Measurements from ENCODE around the gene MAEA.

The MAEA gene

GRCh38 chr4:1312821-1313640 is 23.3 kb downstream of the MAEA start:
- ATAC-seq, result no peak
- TF ChIP-seq ARNTL (CRISPR knock-in tag; IDR thresholded peaks at IDR 0.05; ENCODE audit: borderline replicate concordance, low read depth), result no peak
- TF ChIP-seq ZNF8 (CRISPR knock-in tag; IDR thresholded peaks at IDR 0.05), result no peak

- ATAC-seq, result no peak
These were observed 25.6 kb downstream of the MAEA start for GRCh38 chr4:1315306-1315705.

DNA sequence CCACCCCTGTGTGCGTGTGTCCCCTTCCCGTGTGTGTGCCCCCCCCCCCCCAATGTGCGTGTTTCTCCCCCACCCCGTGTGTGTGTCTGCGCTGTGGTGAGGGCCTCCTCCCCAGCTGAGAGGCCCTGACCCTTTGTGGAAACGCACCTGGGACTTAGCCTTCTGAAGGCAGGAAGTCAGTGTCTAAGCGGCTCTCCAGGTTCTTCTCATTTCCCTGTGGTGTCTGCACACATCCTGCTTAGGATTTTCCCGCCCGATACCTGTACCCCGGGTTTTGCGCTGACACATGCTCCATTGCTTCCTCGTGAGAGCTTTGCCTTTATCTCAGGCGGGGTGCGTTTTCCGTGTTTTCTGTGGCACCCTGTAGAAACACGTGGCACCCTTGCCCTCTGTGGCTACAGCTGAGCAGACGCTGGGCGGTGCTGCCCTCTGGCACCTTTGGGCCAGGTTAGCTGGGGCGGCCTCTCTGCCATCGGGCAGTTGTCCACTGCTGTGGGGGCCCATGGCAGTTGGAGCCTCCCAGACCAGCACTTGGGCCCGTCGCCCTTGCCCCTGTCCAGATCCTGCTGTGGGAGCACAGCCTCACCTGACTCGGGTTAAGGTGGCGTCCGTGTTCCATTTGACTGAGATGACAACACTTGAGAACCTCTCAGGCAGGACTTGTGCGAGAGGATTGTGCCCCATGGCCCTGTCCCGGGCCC is 26.3 kb downstream of the MAEA start:
- no peak for ATAC-seq
- TF ChIP-seq ISL1 (CRISPR knock-in tag; IDR thresholded peaks at IDR 0.05), result no peak
- TF ChIP-seq, protein P1, sequence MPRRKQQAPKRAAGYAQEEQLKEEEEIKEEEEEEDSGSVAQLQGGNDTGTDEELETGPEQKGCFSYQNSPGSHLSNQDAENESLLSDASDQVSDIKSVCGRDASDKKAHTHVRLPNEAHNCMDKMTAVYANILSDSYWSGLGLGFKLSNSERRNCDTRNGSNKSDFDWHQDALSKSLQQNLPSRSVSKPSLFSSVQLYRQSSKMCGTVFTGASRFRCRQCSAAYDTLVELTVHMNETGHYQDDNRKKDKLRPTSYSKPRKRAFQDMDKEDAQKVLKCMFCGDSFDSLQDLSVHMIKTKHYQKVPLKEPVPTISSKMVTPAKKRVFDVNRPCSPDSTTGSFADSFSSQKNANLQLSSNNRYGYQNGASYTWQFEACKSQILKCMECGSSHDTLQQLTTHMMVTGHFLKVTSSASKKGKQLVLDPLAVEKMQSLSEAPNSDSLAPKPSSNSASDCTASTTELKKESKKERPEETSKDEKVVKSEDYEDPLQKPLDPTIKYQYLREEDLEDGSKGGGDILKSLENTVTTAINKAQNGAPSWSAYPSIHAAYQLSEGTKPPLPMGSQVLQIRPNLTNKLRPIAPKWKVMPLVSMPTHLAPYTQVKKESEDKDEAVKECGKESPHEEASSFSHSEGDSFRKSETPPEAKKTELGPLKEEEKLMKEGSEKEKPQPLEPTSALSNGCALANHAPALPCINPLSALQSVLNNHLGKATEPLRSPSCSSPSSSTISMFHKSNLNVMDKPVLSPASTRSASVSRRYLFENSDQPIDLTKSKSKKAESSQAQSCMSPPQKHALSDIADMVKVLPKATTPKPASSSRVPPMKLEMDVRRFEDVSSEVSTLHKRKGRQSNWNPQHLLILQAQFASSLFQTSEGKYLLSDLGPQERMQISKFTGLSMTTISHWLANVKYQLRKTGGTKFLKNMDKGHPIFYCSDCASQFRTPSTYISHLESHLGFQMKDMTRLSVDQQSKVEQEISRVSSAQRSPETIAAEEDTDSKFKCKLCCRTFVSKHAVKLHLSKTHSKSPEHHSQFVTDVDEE (CRISPR knock-in tag; IDR thresholded peaks at IDR 0.05), result no peak
- TF ChIP-seq CREB5 (CRISPR knock-in tag; IDR thresholded peaks at IDR 0.05; ENCODE audit: low read depth), result no peak
- no peak for TF ChIP-seq ZNF70 (CRISPR knock-in tag; IDR thresholded peaks at IDR 0.05)
- no peak for TF ChIP-seq PPARA (CRISPR knock-in tag; IDR thresholded peaks at IDR 0.05; ENCODE audit: borderline replicate concordance)
- no peak for TF ChIP-seq SNAI2 (CRISPR knock-in tag; IDR thresholded peaks at IDR 0.05)
- TF ChIP-seq ZNF565 (CRISPR knock-in tag; conservative IDR thresholded peaks at IDR 0.05; ENCODE audit: low read depth), result no peak
- no peak for TF ChIP-seq TOX (CRISPR knock-in tag; IDR thresholded peaks at IDR 0.05; ENCODE audit: borderline replicate concordance)
- no peak for TF ChIP-seq OSR1 (CRISPR knock-in tag; IDR thresholded peaks at IDR 0.05)
- TF ChIP-seq ZNF8 (CRISPR knock-in tag; IDR thresholded peaks at IDR 0.05), result no peak
- TF ChIP-seq ZFP3 (CRISPR knock-in tag; IDR thresholded peaks at IDR 0.05), result no peak
- no peak for TF ChIP-seq CSDC2 (CRISPR knock-in tag; IDR thresholded peaks at IDR 0.05)
- TF ChIP-seq, protein P2, sequence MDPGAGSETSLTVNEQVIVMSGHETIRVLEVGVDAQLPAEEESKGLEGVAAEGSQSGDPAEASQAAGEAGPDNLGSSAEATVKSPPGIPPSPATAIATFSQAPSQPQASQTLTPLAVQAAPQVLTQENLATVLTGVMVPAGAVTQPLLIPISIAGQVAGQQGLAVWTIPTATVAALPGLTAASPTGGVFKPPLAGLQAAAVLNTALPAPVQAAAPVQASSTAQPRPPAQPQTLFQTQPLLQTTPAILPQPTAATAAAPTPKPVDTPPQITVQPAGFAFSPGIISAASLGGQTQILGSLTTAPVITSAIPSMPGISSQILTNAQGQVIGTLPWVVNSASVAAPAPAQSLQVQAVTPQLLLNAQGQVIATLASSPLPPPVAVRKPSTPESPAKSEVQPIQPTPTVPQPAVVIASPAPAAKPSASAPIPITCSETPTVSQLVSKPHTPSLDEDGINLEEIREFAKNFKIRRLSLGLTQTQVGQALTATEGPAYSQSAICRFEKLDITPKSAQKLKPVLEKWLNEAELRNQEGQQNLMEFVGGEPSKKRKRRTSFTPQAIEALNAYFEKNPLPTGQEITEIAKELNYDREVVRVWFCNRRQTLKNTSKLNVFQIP (CRISPR knock-in tag; IDR thresholded peaks at IDR 0.05; ENCODE audit: borderline replicate concordance, low read depth), result no peak
- TF ChIP-seq, protein P3, sequence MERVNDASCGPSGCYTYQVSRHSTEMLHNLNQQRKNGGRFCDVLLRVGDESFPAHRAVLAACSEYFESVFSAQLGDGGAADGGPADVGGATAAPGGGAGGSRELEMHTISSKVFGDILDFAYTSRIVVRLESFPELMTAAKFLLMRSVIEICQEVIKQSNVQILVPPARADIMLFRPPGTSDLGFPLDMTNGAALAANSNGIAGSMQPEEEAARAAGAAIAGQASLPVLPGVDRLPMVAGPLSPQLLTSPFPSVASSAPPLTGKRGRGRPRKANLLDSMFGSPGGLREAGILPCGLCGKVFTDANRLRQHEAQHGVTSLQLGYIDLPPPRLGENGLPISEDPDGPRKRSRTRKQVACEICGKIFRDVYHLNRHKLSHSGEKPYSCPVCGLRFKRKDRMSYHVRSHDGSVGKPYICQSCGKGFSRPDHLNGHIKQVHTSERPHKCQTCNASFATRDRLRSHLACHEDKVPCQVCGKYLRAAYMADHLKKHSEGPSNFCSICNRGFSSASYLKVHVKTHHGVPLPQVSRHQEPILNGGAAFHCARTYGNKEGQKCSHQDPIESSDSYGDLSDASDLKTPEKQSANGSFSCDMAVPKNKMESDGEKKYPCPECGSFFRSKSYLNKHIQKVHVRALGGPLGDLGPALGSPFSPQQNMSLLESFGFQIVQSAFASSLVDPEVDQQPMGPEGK (CRISPR knock-in tag; IDR thresholded peaks at IDR 0.05; ENCODE audit: borderline replicate concordance), result no peak
- TF ChIP-seq BACH2 (CRISPR knock-in tag; IDR thresholded peaks at IDR 0.05; ENCODE audit: borderline replicate concordance), result no peak
- no peak for TF ChIP-seq GLIS3 (CRISPR knock-in tag; IDR thresholded peaks at IDR 0.05)
- no peak for TF ChIP-seq ZC3H10 (CRISPR knock-in tag; IDR thresholded peaks at IDR 0.05)

More at GRCh38 chr4:1315306-1315705, 25.6 kb downstream of the MAEA start:
- TF ChIP-seq GLIS3 (CRISPR knock-in tag; IDR thresholded peaks at IDR 0.05) (no peak), OSR1 (CRISPR knock-in tag; IDR thresholded peaks at IDR 0.05) (no peak), CSDC2 (CRISPR knock-in tag; IDR thresholded peaks at IDR 0.05) (no peak), SNAI2 (CRISPR knock-in tag; IDR thresholded peaks at IDR 0.05) (no peak), CREB5 (CRISPR knock-in tag; IDR thresholded peaks at IDR 0.05; ENCODE audit: low read depth) (no peak), ZNF70 (CRISPR knock-in tag; IDR thresholded peaks at IDR 0.05) (no peak), ZNF8 (CRISPR knock-in tag; IDR thresholded peaks at IDR 0.05) (no peak), CSRNP3 (CRISPR knock-in tag; IDR thresholded peaks at IDR 0.05) (no peak), ZNF565 (CRISPR knock-in tag; conservative IDR thresholded peaks at IDR 0.05; ENCODE audit: low read depth) (no peak), PPARA (CRISPR knock-in tag; IDR thresholded peaks at IDR 0.05; ENCODE audit: borderline replicate concordance) (no peak), RARB (CRISPR knock-in tag; IDR thresholded peaks at IDR 0.05) (no peak), TCF4 (CRISPR knock-in tag; IDR thresholded peaks at IDR 0.05; ENCODE audit: borderline replicate concordance) (no peak)

Data from SK-N-SH treated with all-trans-retinoic acid at 6 μM for 48 hours (cell line).